ENCODE data around the gene CEP85.

Gene CEP85

GRCh38 chr1:26297057-26297790, 63.2 kb downstream of the CEP85 start:
- Histone ChIP-seq H3K27ac (ENCODE audit: low read length) (no peak overlapping the region), H3K9me3 (ENCODE audit: insufficient read depth, low read length) (no peaks in the 10 kb centered on the region), H3K79me2 (ENCODE audit: low read length) (no peaks in the 10 kb centered on the region), H3K36me3 (replicated peaks; ENCODE audit: low read depth, low read length) (no peaks in the 10 kb centered on the region), H3K27me3 (ENCODE audit: low read depth, low read length) (no peaks in the 10 kb centered on the region), H3K9ac (ENCODE audit: low read length) (no peak overlapping the region), H4K20me1 (ENCODE audit: insufficient read depth, low read length) (no peaks in the 10 kb centered on the region), H3K4me3 (ENCODE audit: low read length) (no peak overlapping the region), H2AFZ (ENCODE audit: low read depth, low read length) (no peak overlapping the region), H3K4me1 (ENCODE audit: low read length) (no peaks in the 10 kb centered on the region), H3K4me2 (ENCODE audit: low read length) (no peak overlapping the region)
- TF ChIP-seq CTCF (IDR thresholded peaks at IDR 0.05; ENCODE audit: low read depth, low read length) (no peak), EZH2phosphoT487 (IDR thresholded peaks at IDR 0.05; ENCODE audit: low read depth) (no peak)

- Histone ChIP-seq H3K27ac (ENCODE audit: low read length) (no peak overlapping the region), H3K79me2 (ENCODE audit: low read length) (no peaks in the 10 kb centered on the region), H3K4me1 (ENCODE audit: low read length) (no peaks in the 10 kb centered on the region), H3K27me3 (ENCODE audit: low read depth, low read length) (no peaks in the 10 kb centered on the region), H3K4me2 (ENCODE audit: low read length) (no peak overlapping the region), H4K20me1 (ENCODE audit: insufficient read depth, low read length) (no peaks in the 10 kb centered on the region), H2AFZ (ENCODE audit: low read depth, low read length) (no peak overlapping the region), H3K9me3 (ENCODE audit: insufficient read depth, low read length) (no peaks in the 10 kb centered on the region), H3K4me3 (ENCODE audit: low read length) (no peak overlapping the region), H3K9ac (ENCODE audit: low read length) (no peak overlapping the region), H3K36me3 (replicated peaks; ENCODE audit: low read depth, low read length) (no peaks in the 10 kb centered on the region)
- TF ChIP-seq CTCF (IDR thresholded peaks at IDR 0.05; ENCODE audit: low read depth, low read length) (no peak), EZH2phosphoT487 (IDR thresholded peaks at IDR 0.05; ENCODE audit: low read depth) (no peak)
These were observed 63.8 kb downstream of the CEP85 start for GRCh38 chr1:26297791-26298124.

GRCh38 chr1:26300578-26301275, 66.7 kb downstream of the CEP85 start:
- Histone ChIP-seq H4K20me1 (ENCODE audit: insufficient read depth, low read length) (no peaks in the 10 kb centered on the region), H3K4me1 (ENCODE audit: low read length) (peaks cover 3% of the 10 kb centered on the region), H3K27me3 (ENCODE audit: low read depth, low read length) (no peaks in the 10 kb centered on the region), H3K4me2 (ENCODE audit: low read length) (no peak overlapping the region), H3K9me3 (ENCODE audit: insufficient read depth, low read length) (no peaks in the 10 kb centered on the region), H3K27ac (ENCODE audit: low read length) (no peak overlapping the region), H3K9ac (ENCODE audit: low read length) (no peak overlapping the region), H3K4me3 (ENCODE audit: low read length) (no peak overlapping the region), H3K79me2 (ENCODE audit: low read length) (no peaks in the 10 kb centered on the region), H2AFZ (ENCODE audit: low read depth, low read length) (no peak overlapping the region), H3K36me3 (replicated peaks; ENCODE audit: low read depth, low read length) (no peaks in the 10 kb centered on the region)
- no peak for TF ChIP-seq EZH2phosphoT487 (IDR thresholded peaks at IDR 0.05; ENCODE audit: low read depth)
- no peak for TF ChIP-seq CTCF (IDR thresholded peaks at IDR 0.05; ENCODE audit: low read depth, low read length)

DNA sequence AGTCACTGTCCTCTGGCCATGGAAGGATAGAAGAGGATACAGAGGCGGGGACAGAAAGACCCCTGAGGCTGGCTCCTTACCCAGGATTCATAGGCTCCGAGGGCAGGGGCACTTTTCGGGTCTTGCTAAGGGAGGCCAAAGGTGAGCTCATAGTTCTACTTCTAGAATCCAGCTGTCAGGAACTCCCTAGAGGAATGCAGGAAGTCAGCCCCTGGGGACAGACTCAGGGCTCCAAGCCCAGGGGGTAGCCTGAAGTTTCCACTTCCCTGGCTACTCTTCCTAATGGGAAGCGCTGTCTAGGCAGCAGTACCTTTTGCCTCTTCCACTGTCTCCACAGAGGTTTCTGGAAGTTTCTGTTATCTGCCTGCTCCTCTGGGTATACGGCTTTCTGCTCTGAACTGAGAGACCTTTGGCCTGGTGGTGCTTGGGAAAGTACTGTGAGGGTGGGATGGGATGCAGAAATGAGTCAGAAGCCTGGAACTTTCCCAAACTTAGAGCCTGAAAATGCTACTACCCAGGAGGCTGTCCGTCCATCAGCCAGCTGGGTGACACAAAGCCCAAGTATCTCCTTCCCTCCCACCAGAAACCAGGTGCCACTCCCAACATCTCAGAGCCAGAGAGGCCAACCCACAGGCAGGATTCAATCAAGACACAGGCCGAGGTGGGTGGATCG, 68.9 kb downstream of the CEP85 start:
- Histone ChIP-seq H3K4me1 (ENCODE audit: low read length) (peaks cover 13% of the 10 kb centered on the region), H3K9me3 (ENCODE audit: insufficient read depth, low read length) (no peaks in the 10 kb centered on the region), H4K20me1 (ENCODE audit: insufficient read depth, low read length) (no peaks in the 10 kb centered on the region), H3K4me3 (ENCODE audit: low read length) (no peak overlapping the region), H3K9ac (ENCODE audit: low read length) (no peak overlapping the region), H3K27ac (ENCODE audit: low read length) (no peak overlapping the region), H3K4me2 (ENCODE audit: low read length) (no peak overlapping the region), H3K36me3 (replicated peaks; ENCODE audit: low read depth, low read length) (no peaks in the 10 kb centered on the region), H3K27me3 (ENCODE audit: low read depth, low read length) (no peaks in the 10 kb centered on the region), H2AFZ (ENCODE audit: low read depth, low read length) (no peak overlapping the region), H3K79me2 (ENCODE audit: low read length) (no peaks in the 10 kb centered on the region)
- TF ChIP-seq CTCF (IDR thresholded peaks at IDR 0.05; ENCODE audit: low read depth, low read length) (no peak), EZH2phosphoT487 (IDR thresholded peaks at IDR 0.05; ENCODE audit: low read depth) (no peak)

Data from OCI-LY3 (cell line).